ENCODE data around the gene SMARCAL1. TPM values are rescaled to one million over a fixed set of nuclear protein-coding genes. Genes with fewer than 3 reads are reported as not detected.
"Not testable (repeated sequence)": the region's sequence is repeated elsewhere in the genome, so short reads cannot be mapped to it uniquely, and the experiment has no call there.

The SMARCAL1 gene
- total RNA-seq, 2 donors from 2014 or later, result 8.4 to 12.0 TPM

- ATAC-seq, result no peak
- no peak for DNase-seq
- intact Hi-C loops (cut with DNase I), result loop anchor here in 1 of 2 donors (1.0 kb wide), 1 partner anchor 149 kb away; no protein-coding TSS in a partner anchor
Measured at GRCh38 chr2:216516730-216517350, 104.6 kb downstream of the SMARCAL1 start.

- intact Hi-C loops (cut with DNase I), result loop anchor here in 1 of 2 donors (2.0 kb wide), 1 partner anchor 145 kb away; no protein-coding TSS in a partner anchor
- ATAC-seq (no peak), DNase-seq (no peak)
Measured at GRCh38 chr2:216517447-216518225, 105.4 kb downstream of the SMARCAL1 start.

DNA sequence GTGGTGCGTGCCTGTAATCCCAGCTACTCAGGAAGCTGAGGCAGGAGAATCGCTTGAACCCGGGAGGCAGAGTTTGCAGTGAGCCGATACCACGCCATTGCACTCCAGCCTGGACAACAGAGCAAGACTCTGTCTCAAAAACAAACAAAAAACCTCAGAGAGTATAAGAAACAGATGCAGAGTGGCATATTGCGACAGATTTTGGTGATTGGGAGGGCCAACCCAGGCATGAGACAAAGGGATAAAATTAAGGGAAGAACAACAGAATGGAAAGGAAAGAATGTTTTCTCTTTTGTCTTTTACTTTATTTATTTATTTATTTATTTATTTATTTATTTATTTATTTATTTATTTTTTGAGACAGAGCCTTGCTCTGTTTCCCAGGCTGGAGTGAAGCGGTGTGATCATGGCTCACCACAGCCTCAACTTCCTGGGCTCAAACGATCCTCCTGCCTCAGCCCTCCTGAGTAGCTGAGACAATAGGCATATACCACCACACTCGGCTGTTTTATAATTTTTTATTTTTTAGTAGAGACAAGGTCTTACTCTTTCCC lies 106.4 kb downstream of the SMARCAL1 start:
- intact Hi-C loops (cut with DNase I), result loop anchor here in 1 of 2 donors (2.0 kb wide), 1 partner anchor 144 kb away; no protein-coding TSS in a partner anchor
- ATAC-seq, DNase-seq: not testable (repeated sequence)

GRCh38 chr2:216519154-216519762 lies 107.0 kb downstream of the SMARCAL1 start:
- DNase-seq (peak; percentile 62), ATAC-seq (peak; percentile 83 to 88)
- intact Hi-C loops (cut with DNase I), result loop anchor here in 1 of 2 donors (2.0 kb wide), 1 partner anchor 144 kb away; no protein-coding TSS in a partner anchor

- intact Hi-C loops (cut with DNase I), result no loop called here
- no peak for DNase-seq
- peak in 1 of 2 donors; percentile 8 for ATAC-seq
Measured at GRCh38 chr2:216520112-216520511, 107.8 kb downstream of the SMARCAL1 start.

DNA sequence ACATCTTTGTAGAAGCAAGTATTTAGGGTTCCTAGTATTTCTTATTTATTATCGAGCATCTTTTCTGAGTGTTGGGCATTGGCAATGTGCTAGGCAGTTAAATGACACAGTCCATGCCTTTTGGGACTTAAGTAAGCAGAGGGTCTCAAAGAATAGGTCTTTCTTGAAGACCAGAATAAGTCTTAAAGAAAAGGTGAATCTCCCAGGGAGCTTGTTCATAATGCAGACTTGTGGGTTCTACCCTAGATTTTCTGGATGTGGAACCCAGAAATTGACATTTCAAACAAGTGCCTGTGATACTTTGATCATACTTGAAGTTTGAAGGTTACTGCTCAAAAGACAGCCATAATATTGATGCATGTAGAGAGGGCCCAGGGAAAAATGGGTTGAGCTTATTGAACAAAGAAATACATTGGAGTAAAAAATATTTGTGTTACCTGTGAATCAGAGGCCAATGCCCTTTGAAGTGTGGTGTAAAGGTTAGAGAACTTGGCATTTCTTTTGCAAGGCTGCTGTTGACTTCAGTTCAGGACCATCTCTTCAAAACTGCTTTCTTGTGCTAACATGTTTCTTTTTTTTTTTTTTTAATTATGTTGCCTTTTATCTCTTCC lies 110.7 kb downstream of the SMARCAL1 start:
- intact Hi-C loops (cut with DNase I), result no loop called here
- ATAC-seq (no peak), DNase-seq (no peak)

DNA sequence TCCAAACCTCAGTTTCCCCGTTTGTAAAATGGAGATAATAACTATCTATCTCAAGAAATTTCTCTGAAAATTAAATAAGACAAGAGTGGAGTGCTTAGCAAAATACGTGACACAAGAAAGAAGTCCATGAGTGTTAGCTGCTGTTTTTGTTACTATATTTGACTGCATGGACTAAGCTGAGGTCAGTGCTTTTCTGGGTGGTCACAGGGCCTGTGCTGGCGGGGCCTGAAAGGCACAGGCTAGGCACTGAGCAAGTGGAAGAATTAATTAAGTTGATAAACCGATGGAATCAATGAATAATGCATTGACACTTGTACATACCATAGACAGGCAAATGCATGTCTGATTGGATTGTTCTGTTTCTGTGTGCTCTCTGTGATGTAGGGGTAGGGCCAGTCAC lies 113.7 kb downstream of the SMARCAL1 start:
- DNase-seq, result no peak
- peak in 1 of 2 donors; percentile 29 for ATAC-seq
- intact Hi-C loops (cut with DNase I), result no loop called here

- intact Hi-C loops (cut with DNase I), result no loop called here
Measured at GRCh38 chr2:216526939-216527338, 114.7 kb downstream of the SMARCAL1 start.

DNA sequence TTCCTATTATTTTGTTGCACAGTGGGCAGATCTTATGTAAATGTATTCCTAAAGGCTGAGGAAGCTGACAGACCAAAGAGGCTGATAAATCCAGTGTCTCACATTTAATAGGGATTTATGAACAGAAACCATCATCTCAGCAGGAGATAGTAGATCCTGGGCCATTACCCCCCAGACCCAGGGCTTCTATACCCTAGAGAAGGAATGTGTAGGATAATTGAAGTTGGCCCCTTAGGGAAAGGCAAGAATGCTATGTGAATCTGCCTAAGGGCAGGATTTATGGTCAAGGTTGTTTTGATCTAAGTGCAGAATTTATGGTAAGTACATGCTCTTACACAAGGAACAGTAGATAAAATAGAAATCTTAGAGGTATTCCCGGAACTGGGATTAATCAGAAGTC lies 115.3 kb downstream of the SMARCAL1 start:
- intact Hi-C loops (cut with DNase I), result no loop called here
- DNase-seq, result no peak
- ATAC-seq, result no peak

More at GRCh38 chr2:216526939-216527338, 114.7 kb downstream of the SMARCAL1 start:
- no peak for ATAC-seq
- DNase-seq, result no peak

- DNase-seq, result no peak
- ATAC-seq, result no peak
- intact Hi-C loops (cut with DNase I), result loop anchor here (10.0 kb wide), 1 partner anchor 62 kb away; no protein-coding TSS in a partner anchor
Measured at GRCh38 chr2:216532562-216532961, 120.3 kb downstream of the SMARCAL1 start.

Other genes with a start within 250 kb of the SMARCAL1 start
- gene MARCHF4, start 40.0 kb upstream of the SMARCAL1 start, total RNA-seq, result under 1 TPM in 1 of 2 donors, not detected in 1; 0.34 TPM
- gene RPL37A, start 86.4 kb downstream of the SMARCAL1 start, total RNA-seq, result 1,000 to 10,000 TPM; 1,877 to 1,963 TPM
- 100 to 1,000 TPM in 1 of 2 donors, 10 to 100 TPM in 1; 91.7 to 185 TPM for gene IGFBP2, start 220.9 kb downstream of the SMARCAL1 start, total RNA-seq

Measured in left cardiac atrium (tissue), 4 donors.